GM19240 (cell line): ENCODE data around the gene OR6V1.
"Not testable (repeated sequence)": the region's sequence is repeated elsewhere in the genome, so short reads cannot be mapped to it uniquely, and the experiment has no call there.

Experiments
- DNase-seq: peaks from one replicate; pipeline ENCODE4 v3.0.0; 2011; ENCODE audit warnings: low spot score; ENCODE audit not compliant: insufficient read length

Gene OR6V1

DNA sequence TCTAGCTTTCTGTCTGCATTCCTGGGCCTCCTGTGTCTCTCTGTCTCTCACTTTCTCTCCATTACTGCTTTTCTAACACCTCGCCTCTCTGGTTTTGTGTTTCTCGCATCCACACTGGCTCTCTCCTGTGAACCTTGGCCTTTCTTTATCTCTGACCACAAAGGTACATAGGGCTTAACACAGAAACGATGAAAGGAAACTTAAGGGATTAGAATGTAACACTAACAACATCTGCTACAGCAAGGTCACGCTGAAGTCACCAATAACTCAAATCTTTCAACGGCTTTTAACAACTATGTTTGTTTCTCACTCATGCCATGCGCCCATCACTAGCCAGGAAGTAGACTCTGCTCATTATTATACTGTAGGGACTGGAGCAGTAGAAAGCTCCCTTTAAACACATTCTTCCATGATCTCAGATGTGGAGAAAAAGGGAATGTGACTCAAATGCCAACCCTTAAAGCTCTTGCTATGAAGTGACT lies 9.3 kb upstream of the OR6V1 start:
- no peak for DNase-seq

DNA sequence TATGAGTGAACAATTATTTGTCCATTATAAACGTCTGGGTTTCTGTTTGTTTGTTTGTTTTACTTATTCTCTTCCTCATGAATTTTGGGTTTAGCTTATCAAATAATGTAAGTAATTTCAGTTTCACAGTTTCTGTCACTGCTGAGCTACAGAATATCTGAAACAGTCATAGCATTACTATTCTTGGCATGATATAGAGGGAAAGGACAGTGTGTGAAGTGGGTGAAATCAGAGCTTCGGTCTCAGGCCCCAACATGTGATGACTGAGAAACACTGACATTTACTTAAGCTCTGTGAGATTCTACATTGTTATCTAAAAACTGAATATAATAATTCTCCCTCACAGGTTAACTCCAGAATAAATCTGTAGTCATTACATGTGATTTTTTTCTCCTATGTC lies 8.8 kb upstream of the OR6V1 start:
- no peak for DNase-seq

DNA sequence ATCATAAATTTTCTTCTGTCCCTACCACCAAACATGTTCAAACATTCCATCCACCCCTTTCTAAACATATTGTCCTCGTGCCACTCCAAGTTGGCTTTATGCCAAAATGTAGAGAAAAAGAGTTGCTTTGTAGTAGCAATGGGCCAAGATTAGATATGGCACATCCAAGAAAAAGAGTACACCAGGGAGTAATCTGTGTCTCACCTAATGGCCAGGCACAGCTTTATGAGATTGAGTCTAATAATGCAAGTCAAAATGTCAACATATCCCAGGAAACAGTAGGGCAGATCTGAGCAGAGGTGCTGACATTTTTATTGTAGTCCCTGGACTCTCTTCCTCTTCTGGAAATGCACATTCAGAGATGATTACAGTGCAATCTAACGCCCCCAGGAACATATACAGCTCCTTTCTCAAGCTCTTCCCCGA lies 5.7 kb upstream of the OR6V1 start:
- DNase-seq: no peak

- no peak for DNase-seq
Measured at GRCh38 chr7:143047326-143047725, 4.8 kb upstream of the OR6V1 start.

GRCh38 chr7:143048827-143049226 lies 3.3 kb upstream of the OR6V1 start:
- DNase-seq: no peak

DNA sequence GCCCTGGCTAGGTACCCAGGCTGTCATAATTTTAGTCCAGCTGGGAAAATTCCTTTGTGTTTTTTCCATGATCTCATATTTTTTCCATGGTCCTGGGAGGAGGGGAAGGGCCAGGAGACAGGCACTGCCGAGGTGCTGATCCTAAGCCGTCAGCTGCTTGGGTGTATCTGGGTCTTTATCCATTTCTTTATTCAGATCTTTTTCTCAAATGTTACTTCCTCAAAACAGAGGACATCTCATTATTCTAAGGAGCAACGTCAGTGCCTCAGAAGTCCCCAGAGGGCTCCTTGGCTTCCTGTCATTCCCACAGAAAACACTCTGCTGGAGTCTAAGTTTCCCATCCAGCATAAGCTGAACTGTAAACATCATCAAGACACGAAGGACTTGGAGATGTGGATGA lies 2.8 kb upstream of the OR6V1 start:
- no peak for DNase-seq

DNA sequence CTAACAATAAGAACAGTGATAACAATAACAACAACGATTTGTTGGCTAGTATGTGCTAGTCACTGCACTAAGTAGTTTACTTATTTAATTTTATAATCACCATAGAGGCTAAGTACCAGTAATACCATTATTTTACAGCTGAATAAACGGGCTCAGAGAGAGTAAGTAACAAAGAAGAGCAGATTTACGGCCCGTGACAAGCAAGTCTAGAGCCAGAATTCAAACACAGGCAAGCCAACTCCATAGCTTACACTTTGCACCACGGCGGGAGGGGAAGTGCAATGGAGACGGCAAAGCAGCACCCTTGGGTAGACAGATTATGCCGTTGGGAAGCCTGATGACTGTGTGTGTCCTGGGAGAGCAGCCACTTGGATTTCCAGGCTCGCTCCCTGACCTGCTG lies 1.2 kb upstream of the OR6V1 start:
- DNase-seq: no peak

DNA sequence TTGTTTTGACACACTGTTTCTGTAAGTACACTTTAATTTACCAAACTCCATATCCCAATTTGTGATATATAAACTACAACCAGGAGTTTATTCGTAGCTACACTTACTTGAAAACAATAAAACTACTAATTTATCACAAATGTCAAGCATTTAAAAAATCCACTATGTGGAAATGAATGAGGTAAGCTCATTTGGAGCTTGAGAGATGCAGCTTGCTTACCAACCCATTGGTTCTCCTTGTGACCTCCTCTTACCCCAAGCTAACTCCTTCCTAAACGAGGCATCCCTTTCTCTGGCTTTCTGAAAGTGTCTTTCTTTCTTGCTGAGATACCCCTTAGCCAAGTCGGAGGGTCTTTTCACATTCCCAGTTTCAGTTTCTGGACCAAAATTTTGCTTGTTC lies 2.5 kb downstream of the OR6V1 start:
- no peak for DNase-seq

DNA sequence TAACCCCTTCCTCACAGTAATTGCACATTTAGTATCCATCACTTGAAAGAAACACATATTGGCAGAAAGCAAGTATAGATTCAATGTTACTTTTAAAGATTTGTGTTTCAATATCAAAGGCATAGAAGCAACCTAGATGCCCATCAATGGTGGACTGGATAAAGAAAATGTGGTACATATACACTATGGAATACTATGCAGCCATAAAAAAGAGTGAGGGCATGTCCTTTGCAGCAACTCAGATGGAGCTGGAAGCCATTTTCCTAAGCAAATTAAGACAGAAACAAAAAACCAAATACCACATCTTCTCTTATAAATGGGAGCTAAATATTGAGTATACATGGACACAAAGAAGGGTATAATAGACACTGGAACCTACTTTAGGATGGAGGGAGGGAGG lies 3.6 kb downstream of the OR6V1 start:
- DNase-seq: no peak

DNA sequence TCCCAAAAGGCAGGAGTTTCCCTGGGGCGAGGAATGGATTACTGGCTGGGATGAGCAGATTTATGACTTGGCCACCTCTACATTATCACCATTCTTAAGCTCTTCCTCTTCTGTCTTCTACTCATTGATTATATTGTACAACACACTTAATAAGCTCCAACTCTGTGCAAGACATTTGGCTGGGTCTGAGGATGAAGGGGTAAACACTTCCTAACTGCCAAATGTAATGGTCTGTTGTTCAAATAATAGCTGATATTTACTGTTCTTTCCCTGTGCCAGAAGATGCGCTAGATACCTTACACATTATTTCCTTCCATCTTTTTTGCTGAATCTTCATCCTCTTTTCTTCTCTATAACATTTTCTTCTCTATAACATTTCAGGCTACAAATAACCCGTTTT lies 11.6 kb downstream of the OR6V1 start:
- DNase-seq: no peak

- no peak for DNase-seq
Measured at GRCh38 chr7:143068446-143068845, 16.3 kb downstream of the OR6V1 start.

GRCh38 chr7:143069912-143070500 lies 17.9 kb downstream of the OR6V1 start:
- no peak for DNase-seq

GRCh38 chr7:143073556-143073955 lies 21.4 kb downstream of the OR6V1 start:
- no peak for DNase-seq

GRCh38 chr7:143074141-143074540 lies 22.0 kb downstream of the OR6V1 start:
- DNase-seq: no peak

DNA sequence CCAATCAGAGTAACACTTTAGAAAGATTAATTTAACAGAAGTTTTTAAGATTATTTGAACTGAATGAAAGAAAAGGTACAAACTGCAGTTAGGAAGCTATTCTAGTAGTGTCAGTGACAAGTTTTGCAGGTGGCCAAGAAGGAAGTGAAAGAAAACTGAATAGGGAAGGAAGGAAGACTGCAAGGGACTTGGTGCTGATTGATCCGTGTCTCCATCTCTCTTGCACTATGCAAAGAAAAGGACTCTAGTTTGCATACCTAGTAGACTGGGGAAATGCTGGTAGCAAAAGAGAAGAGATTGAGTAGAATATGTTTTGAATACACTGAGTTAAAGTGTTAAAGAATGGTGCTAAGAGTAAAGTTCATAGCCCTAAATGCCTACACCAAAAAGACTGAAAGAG lies 33.0 kb downstream of the OR6V1 start:
- DNase-seq: no peak

- not testable (repeated sequence) for DNase-seq
Measured at GRCh38 chr7:143085610-143086009, 33.5 kb downstream of the OR6V1 start.

DNA sequence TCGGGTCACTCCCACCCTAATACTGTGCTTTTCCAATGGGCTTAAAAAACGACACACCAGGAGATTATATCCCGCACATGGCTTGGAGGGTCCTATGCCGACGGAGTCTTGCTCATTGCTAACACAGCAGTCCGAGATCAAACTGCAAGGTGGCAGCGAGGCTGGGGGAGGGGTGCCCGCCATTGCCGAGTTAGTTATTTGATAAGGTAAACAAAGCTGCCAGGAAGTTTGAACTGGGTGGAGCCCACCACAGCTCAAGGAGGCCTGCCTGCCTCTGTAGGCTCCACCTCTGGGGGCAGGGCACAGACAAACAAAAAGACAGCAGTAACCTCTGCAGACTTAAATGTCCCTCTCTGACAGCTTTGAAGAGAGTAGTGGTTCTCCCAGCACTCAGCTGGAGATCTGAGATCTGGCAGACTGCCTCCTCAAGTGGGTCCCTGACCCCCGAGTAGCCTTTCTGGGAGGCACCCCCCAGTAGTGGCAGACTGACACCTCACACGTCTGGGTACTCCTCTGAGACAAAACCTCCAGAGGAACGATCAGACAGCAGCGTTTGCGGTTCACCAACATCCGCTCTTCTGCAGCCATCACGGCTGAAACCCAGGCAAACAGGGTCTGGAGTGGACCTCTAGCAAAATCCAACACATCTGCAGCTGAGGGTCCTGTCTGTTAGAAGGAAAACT lies 36.5 kb downstream of the OR6V1 start:
- DNase-seq: not testable (repeated sequence)

DNA sequence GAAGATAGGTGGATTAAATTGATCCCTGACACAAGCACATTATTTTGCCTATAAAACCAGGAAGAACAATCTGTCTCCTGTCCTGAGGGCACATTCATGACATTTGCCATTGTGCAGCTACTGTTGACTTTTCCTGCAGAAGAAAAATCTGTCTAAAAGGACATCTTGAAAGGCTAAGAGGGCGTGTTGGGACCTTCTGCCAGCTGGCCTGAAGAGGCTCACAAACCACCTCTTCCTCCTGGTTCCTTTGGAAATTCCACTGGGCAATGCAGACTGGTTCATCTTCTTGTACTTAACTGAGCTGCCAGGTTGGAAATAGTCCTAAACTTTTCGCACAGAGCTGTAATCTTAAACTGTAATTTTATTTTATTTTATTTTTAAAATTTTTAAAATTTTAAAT lies 44.0 kb downstream of the OR6V1 start:
- no peak for DNase-seq

DNA sequence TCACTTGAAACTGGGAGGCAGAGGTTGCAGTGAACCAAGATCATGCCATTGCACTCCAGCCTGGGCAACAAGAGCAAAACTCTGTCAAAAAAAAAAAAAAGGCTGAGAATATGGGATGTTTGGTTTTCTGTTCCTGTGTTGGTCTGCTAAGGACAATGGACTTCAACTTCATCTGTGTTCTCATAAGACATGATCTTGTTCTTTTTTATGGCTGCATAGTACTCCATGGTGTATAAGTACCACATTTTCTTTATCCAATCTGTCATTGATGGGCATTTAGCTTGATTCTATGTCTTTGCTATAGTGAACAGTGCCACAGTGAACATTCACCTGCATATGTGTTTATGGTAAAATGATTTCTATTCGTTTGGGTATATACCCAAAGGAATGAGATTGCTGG lies 47.4 kb downstream of the OR6V1 start:
- DNase-seq: not testable (repeated sequence)
